Hepatocyte (in vitro differentiated cells): Measurements from ENCODE around the gene CPB2. TPM values are rescaled to one million over a fixed set of nuclear protein-coding genes. Genes with fewer than 3 reads are reported as not detected.

Experiments
- DNase-seq: peaks from one replicate; pipeline ENCODE4 v3.0.0-alpha.2; 2016; ENCODE audit warnings: low spot score
- H2AFZ ChIP-seq: fragments of 200-600 bp; sonication (generic); 2 replicates; pipeline ENCODE4 v1.6.0; 2016; ENCODE audit warnings: antibody characterized with exemption, mild to moderate bottlenecking
- H3K27ac ChIP-seq: fragments of 200-600 bp; sonication (generic); 2 replicates; pipeline ENCODE4 v1.5.1; 2016; ENCODE audit warnings: mild to moderate bottlenecking
- H3K27me3 ChIP-seq: fragments of 200-600 bp; sonication (generic); 2 replicates; pipeline ENCODE4 v1.6.1; 2016
- H3K36me3 ChIP-seq: fragments of 200-600 bp; sonication (generic); replicated peaks from 2 replicates; pipeline ENCODE4 v1.5.1; 2016; ENCODE audit warnings: low read depth; ENCODE audit not compliant: insufficient read depth
- H3K4me1 ChIP-seq: fragments of 200-600 bp; sonication (generic); 2 replicates; pipeline ENCODE4 v1.5.1; 2016; ENCODE audit warnings: mild to moderate bottlenecking, moderate library complexity; ENCODE audit not compliant: insufficient read depth
- H3K4me2 ChIP-seq: fragments of 200-600 bp; sonication (generic); 2 replicates; pipeline ENCODE4 v1.6.0; 2016
- H3K4me3 ChIP-seq: fragments of 200-600 bp; sonication (generic); 2 replicates; pipeline ENCODE4 v1.5.1; 2016; ENCODE audit warnings: mild to moderate bottlenecking
- H3K79me2 ChIP-seq: fragments of 200-600 bp; sonication (generic); 2 replicates; pipeline ENCODE4 v1.6.0; 2017; ENCODE audit warnings: mild to moderate bottlenecking
- H3K9me2 ChIP-seq: fragments of 200-600 bp; sonication (generic); replicated peaks from 2 replicates; pipeline ENCODE4 v1.6.0; 2017; ENCODE audit warnings: mild to moderate bottlenecking; ENCODE audit not compliant: insufficient read depth
- H3K9me3 ChIP-seq: fragments of 200-600 bp; sonication (generic); 2 replicates; pipeline ENCODE4 v1.5.1; 2016; ENCODE audit warnings: low read depth, mild to moderate bottlenecking
- H4K20me1 ChIP-seq: fragments of 200-600 bp; sonication (generic); 2 replicates; pipeline ENCODE4 v1.6.0; 2016; ENCODE audit warnings: mild to moderate bottlenecking; ENCODE audit not compliant: insufficient read depth, poor library complexity, severe bottlenecking
- EZH2 ChIP-seq: fragments of 200-600 bp; sonication (generic); IDR thresholded peaks from 2 replicates; pipeline ENCODE4 v1.6.1; 2016; ENCODE audit warnings: antibody characterized with exemption, mild to moderate bottlenecking, borderline replicate concordance
- EZH2phosphoT487 ChIP-seq: fragments of 200-600 bp; sonication (generic); IDR thresholded peaks from one replicate; pipeline ENCODE4 v1.6.1; 2018; ENCODE audit warnings: antibody characterized with exemption, mild to moderate bottlenecking, low read depth, moderate library complexity; ENCODE audit not compliant: unreplicated experiment, severe bottlenecking
- WGBS: methylation state at CpG from one replicate; pipeline ENCODE4 v1.1.6; 2016; ENCODE audit warnings: low lambda C conversion rate; ENCODE audit errors: missing lambda C conversion rate; 5-methylcytosine and 5-hydroxymethylcytosine counted together
- polyA plus RNA-seq: library from polyadenylated mRNA; unstranded; fragments of >200 nt; fragmentation: Nextera tagmentation; extraction: Ambion mirVana; gene quantifications from 2 replicates; pipeline ENCODE4 v1.2.1, GENCODE V29; 2016
- total RNA-seq: library from RNA; depleted of rRNA; stranded (reverse); fragments of >200 nt; gene quantifications from 2 replicates; pipeline ENCODE4 v1.2.3, GENCODE V29; 2014
- TF ChIP-seq, protein P1 (sequence below): fragments of 200-600 bp; sonication (generic); IDR thresholded peaks from 2 replicates; pipeline ENCODE4 v1.5.1; 2016; ENCODE audit warnings: antibody characterized with exemption, mild to moderate bottlenecking; ENCODE audit not compliant: poor library complexity

CPB2 gene
- total and polyA plus RNA-seq, 2 experiments from 2014 or later: 43.3 to 54.6 TPM

DNA sequence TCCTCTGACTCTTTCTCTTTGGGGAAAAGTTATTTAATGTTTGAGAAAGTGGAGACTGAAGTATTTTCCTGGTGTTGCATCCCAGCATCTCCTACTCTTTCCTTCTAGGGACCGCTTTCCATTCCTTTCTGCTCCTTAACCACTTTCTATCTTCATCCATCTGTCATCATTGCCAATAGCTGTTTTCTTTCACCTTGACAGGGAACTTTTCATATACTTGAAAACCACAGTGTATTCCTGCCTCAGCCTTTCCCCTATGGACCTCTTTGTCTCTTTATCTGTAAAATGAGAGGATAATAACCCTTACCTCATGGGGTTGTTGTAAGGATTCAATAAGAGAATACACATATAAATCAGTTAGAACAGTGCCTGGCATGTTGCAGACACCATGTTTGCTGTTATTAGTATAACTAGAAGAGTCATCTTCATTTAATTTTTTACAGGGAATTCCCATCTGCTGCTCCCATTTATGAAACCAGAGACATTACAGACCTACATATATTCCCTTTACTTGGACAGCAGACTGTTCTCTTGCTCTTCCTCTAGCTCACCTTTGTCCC, 45.4 kb upstream of the CPB2 start:
- Histone ChIP-seq H3K27ac (no peak overlapping the region), H3K4me2 (no peak overlapping the region), H3K4me3 (no peak overlapping the region), H3K9me2 (no peaks in the 10 kb centered on the region), H3K36me3 (no peaks in the 10 kb centered on the region), H3K27me3 (no peaks in the 10 kb centered on the region), H4K20me1 (no peaks in the 10 kb centered on the region), H3K79me2 (no peaks in the 10 kb centered on the region), H3K9me3 (no peaks in the 10 kb centered on the region), H3K4me1 (no peaks in the 10 kb centered on the region), H2AFZ (no peak overlapping the region)
- WGBS: 81% methylated on average over 1 of the region's 1 CpG
- DNase-seq: no peak
- no peak for TF ChIP-seq EZH2
- TF ChIP-seq, protein P1, sequence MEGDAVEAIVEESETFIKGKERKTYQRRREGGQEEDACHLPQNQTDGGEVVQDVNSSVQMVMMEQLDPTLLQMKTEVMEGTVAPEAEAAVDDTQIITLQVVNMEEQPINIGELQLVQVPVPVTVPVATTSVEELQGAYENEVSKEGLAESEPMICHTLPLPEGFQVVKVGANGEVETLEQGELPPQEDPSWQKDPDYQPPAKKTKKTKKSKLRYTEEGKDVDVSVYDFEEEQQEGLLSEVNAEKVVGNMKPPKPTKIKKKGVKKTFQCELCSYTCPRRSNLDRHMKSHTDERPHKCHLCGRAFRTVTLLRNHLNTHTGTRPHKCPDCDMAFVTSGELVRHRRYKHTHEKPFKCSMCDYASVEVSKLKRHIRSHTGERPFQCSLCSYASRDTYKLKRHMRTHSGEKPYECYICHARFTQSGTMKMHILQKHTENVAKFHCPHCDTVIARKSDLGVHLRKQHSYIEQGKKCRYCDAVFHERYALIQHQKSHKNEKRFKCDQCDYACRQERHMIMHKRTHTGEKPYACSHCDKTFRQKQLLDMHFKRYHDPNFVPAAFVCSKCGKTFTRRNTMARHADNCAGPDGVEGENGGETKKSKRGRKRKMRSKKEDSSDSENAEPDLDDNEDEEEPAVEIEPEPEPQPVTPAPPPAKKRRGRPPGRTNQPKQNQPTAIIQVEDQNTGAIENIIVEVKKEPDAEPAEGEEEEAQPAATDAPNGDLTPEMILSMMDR: no peak
- no peak for TF ChIP-seq EZH2phosphoT487

DNA sequence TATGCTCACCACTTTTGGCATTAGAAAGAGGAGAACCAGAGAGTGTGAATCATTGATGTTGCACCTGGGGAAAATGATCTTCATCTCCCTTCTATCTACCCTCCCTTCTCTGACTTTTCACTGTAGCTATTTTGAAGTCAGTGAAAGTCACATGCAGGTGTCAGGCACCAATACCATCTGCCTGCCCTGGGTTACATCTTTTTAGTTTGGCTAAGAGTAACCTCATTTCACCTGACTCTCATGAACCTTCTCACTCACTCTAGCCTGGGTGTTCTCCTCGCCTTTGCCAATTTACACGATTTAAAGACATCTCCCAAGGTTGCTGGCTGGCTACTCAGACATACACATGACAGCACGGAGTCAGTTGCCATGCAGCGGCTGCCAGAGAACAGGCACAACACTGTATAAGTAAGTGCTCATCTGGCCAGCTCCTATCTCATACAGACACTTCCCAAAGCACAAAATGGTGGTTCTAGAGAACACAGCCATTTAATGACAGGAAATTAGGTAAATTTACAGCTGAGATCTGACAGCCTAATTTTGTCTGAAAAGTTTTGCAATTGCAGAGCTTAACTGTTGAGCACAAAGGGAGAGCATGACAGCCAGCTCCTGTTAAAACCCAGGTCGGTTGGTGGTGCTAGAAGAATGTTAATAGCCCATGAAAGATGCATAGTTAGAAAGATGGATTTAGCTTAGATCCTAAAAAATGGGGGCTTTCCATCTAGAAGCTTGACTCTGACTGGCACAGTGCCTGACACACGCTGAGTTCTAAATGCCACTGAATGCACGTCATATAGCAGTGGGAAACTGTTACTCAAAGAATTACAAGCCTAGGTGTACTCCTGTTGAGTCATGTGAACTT, 44.7 kb upstream of the CPB2 start:
- WGBS: 66% methylated on average over 7 of the region's 7 CpGs

DNA sequence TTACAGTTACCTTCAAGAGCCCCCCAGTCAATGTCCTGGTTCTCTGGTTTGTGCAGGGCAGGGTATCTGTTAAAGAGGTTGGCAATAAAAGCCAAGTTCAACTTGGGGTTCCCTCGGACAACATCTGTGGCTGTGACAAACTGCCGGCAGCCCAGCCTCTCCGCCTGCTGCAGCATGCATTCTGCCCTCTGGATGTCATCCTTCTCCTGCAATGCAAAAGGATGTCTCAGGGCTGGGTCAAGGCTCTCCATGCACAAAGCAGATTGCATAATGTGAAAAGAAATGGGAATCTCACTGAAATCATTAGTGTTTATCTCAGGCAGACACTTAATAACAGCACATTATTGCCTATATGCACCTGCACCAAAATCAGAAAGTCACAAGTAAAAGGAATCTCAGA, 42.1 kb upstream of the CPB2 start:
- no peak for TF ChIP-seq EZH2
- TF ChIP-seq, protein P1: peak; percentile 52
- Histone ChIP-seq H3K9me2 (no peaks in the 10 kb centered on the region), H3K4me1 (peaks cover 17% of the 10 kb centered on the region), H3K27ac (no peak overlapping the region), H3K36me3 (no peaks in the 10 kb centered on the region), H4K20me1 (no peaks in the 10 kb centered on the region), H3K4me3 (no peak overlapping the region), H3K9me3 (no peaks in the 10 kb centered on the region), H3K27me3 (no peaks in the 10 kb centered on the region), H3K4me2 (no peak overlapping the region), H3K79me2 (no peaks in the 10 kb centered on the region), H2AFZ (no peak overlapping the region)
- WGBS: 24% methylated on average over 3 of the region's 3 CpGs
- DNase-seq: peak; percentile 52

More for the DNA sequence above, 44.7 kb upstream of the CPB2 start:
- TF ChIP-seq, protein P1: no peak
- TF ChIP-seq EZH2: no peak
- TF ChIP-seq EZH2phosphoT487: no peak
- Histone ChIP-seq H3K9me3 (no peaks in the 10 kb centered on the region), H3K4me2 (no peak overlapping the region), H3K79me2 (no peaks in the 10 kb centered on the region), H3K27ac (no peak overlapping the region), H3K36me3 (no peaks in the 10 kb centered on the region), H3K27me3 (no peaks in the 10 kb centered on the region), H3K4me3 (no peak overlapping the region), H3K4me1 (peaks cover 7% of the 10 kb centered on the region), H4K20me1 (no peaks in the 10 kb centered on the region), H3K9me2 (no peaks in the 10 kb centered on the region), H2AFZ (no peak overlapping the region)
- no peak for DNase-seq
